Endothelial cell of umbilical vein (primary cell): ENCODE results near the gene ZNF326. TPM values are rescaled to one million over a fixed set of nuclear protein-coding genes. Genes with fewer than 3 reads are reported as not detected.

Experiments
- BruUV-seq: library from RNA; stranded (reverse); fragments of 400-500 nt; replicated peaks from 2 replicates; lab custom pipeline; 2021; lab: Mats Ljungman, UMichigan
- CTCF ChIA-PET: fragments of 300-600, 350-600 bp; sonication (Branson Sonifier 250); formaldehyde crosslinking; loops from one replicate; lab custom pipeline; 2021; ENCODE audit warnings: antibody characterized with exemption, inconsistent platforms; lab: Charles Lee
- POLR2A ChIA-PET: fragments of 300-600, 350-600 bp; sonication (Branson Sonifier 250); formaldehyde crosslinking; loops from one replicate; lab custom pipeline; 2021; ENCODE audit warnings: antibody characterized with exemption, inconsistent platforms; lab: Charles Lee
- DNase-seq: peaks from one replicate; pipeline ENCODE4 v3.0.0-alpha.2; 2011; ENCODE audit warnings: low read depth, low spot score
- FAIRE-seq: peaks from 2 replicates; lab custom pipeline; 2011; peaks lifted over from hg19 to GRCh38; lab: Jason Lieb, UNC
- H2AFZ ChIP-seq: 2 replicates; pipeline ENCODE4 v1.6.0; 2012; ENCODE audit warnings: low read depth, low read length, control low read depth, inconsistent platforms
- H3K27ac ChIP-seq: 2 replicates; pipeline ENCODE4 v1.5.1; 2011; ENCODE audit warnings: low read depth, mild to moderate bottlenecking, control low read depth, low read length, moderate library complexity; ENCODE audit not compliant: insufficient read depth
- H3K27me3 ChIP-seq, 2 experiments: 2 replicates each; pipeline versions ENCODE4 v1.6.0 to v1.6.1; 2011; ENCODE audit warnings: low read length in 2 of 2, mixed read lengths in 1 of 2; ENCODE audit not compliant: control insufficient read depth in 2 of 2, insufficient read depth in 2 of 2
- H3K36me3 ChIP-seq, 2 experiments: 2 replicates in 1 of 2; 3 replicates in 1 of 2; pipeline ENCODE4 v1.5.1; 2011; ENCODE audit warnings: low read length in 2 of 2, mild to moderate bottlenecking in 1 of 2, moderate library complexity in 1 of 2; ENCODE audit not compliant: control insufficient read depth in 2 of 2, insufficient read depth in 2 of 2; ENCODE audit errors: extremely low read depth in 1 of 2
- H3K4me1 ChIP-seq: 3 replicates; pipeline ENCODE4 v1.5.1; 2011; ENCODE audit warnings: mild to moderate bottlenecking, low read length; ENCODE audit not compliant: control insufficient read depth, insufficient read depth; ENCODE audit errors: extremely low read depth
- H3K4me2 ChIP-seq: 2 replicates; pipeline ENCODE4 v1.6.1; 2011; ENCODE audit warnings: low read length, control low read depth, mixed read lengths; ENCODE audit not compliant: insufficient read depth
- H3K4me3 ChIP-seq, 3 experiments: fragments of 200-600 bp in 1 of 3; sonication (generic), shearing (Covaris generic) in 1 of 3; replicated peaks in 1 of 3; 2 replicates each; pipeline ENCODE4 v1.5.1; 2011 to 2016; ENCODE audit warnings: control low read depth in 3 of 3, low read length in 3 of 3, mild to moderate bottlenecking in 2 of 3, inconsistent platforms in 1 of 3, low read depth in 1 of 3, moderate library complexity in 1 of 3; ENCODE audit not compliant: insufficient read depth in 1 of 3
- H3K79me2 ChIP-seq: 2 replicates; pipeline ENCODE4 v1.6.0; 2012; ENCODE audit warnings: low read length, inconsistent platforms; ENCODE audit not compliant: control insufficient read depth, insufficient read depth
- H3K9ac ChIP-seq: replicated peaks from 2 replicates; pipeline ENCODE3; 2011; ENCODE audit warnings: low read length, control low read depth; ENCODE audit not compliant: insufficient read depth; ENCODE audit errors: extremely low read depth
- H3K9me1 ChIP-seq: replicated peaks from 3 replicates; pipeline ENCODE4 v1.6.0; 2011; ENCODE audit warnings: mild to moderate bottlenecking, low read length; ENCODE audit not compliant: control insufficient read depth, insufficient read depth; ENCODE audit errors: extremely low read depth
- H3K9me3 ChIP-seq: replicated peaks from 2 replicates; pipeline ENCODE4 v1.5.1; 2012; ENCODE audit warnings: low read length, inconsistent platforms; ENCODE audit not compliant: control insufficient read depth, insufficient read depth
- H4K20me1 ChIP-seq: replicated peaks from 2 replicates; pipeline ENCODE3; 2011; ENCODE audit warnings: mild to moderate bottlenecking, low read length; ENCODE audit not compliant: control insufficient read depth, insufficient read depth; ENCODE audit errors: extremely low read depth
- EZH2 ChIP-seq: IDR thresholded peaks from 2 replicates; pipeline ENCODE4 v1.6.1; 2012; ENCODE audit warnings: borderline replicate concordance, low read depth, mild to moderate bottlenecking, moderate library complexity, low read length, inconsistent platforms; ENCODE audit not compliant: severe bottlenecking
- FOS ChIP-seq: IDR thresholded peaks from 2 replicates; pipeline ENCODE4 v1.6.1; 2011; ENCODE audit warnings: mild to moderate bottlenecking, low read length, moderate library complexity, borderline replicate concordance; ENCODE audit not compliant: insufficient read depth
- GATA2 ChIP-seq: IDR thresholded peaks from 2 replicates; pipeline ENCODE4 v1.7.0; 2011; ENCODE audit warnings: low read depth, mild to moderate bottlenecking, moderate library complexity, mixed read lengths, low read length; ENCODE audit not compliant: insufficient read length, insufficient read depth
- JUN ChIP-seq: IDR thresholded peaks from 2 replicates; pipeline ENCODE4 v1.6.1; 2011; ENCODE audit warnings: borderline replicate concordance, low read depth; ENCODE audit not compliant: insufficient read length, insufficient read depth
- MYC ChIP-seq: IDR thresholded peaks from one replicate; pipeline ENCODE4 v1.6.1; 2011; ENCODE audit warnings: mild to moderate bottlenecking, low read depth, low read length
- POLR2A ChIP-seq: IDR thresholded peaks from 2 replicates; pipeline ENCODE4 v1.6.1; 2012; ENCODE audit warnings: low read depth, mild to moderate bottlenecking, control low read depth, low read length
- POLR2AphosphoS5 ChIP-seq: IDR thresholded peaks from 2 replicates; pipeline ENCODE4 v1.6.1; 2012; ENCODE audit warnings: low read depth, mild to moderate bottlenecking, control low read depth, low read length, moderate library complexity; ENCODE audit not compliant: insufficient read depth
- dilution Hi-C: fragments of 300-500 bp; cut with MboI; formaldehyde crosslinking; loops from one replicate; pipeline ENCODE4 v1.15.0; 2019; ENCODE audit warnings: low sequenced_read_pairs; ENCODE audit not compliant: extremely low pct_ligation_motif_present
- intact Hi-C: fragments of 100-400 bp; cut with micrococcal nuclease; formaldehyde crosslinking; loops from one replicate; pipeline ENCODE4 v1.10.0; 2022
- polyA plus RNA-seq, 4 experiments: library from polyadenylated mRNA; depleted of rRNA in 3 of 4; stranded (reverse) in 3 of 4; unstranded in 1 of 4; fragments of >200 nt; gene quantifications; 2 replicates each; pipeline versions ENCODE4 v1.2.1 to v1.2.3, GENCODE V29; 2011 to 2012; ENCODE audit warnings: missing spikeins in 1 of 4
- total RNA-seq: library from RNA; stranded (reverse); gene quantifications from 2 replicates; pipeline ENCODE4 v1.2.3, GENCODE V29; 2021
- TF ChIP-seq, protein P1 (sequence below), 2 donors: IDR thresholded peaks; 1 replicate in 1 of 2; 2 replicates in 1 of 2; pipeline ENCODE4 v1.5.1; 2011; ENCODE audit warnings: low read length in 2 of 2, mild to moderate bottlenecking in 2 of 2, moderate library complexity in 2 of 2, control low read depth in 1 of 2, inconsistent platforms in 1 of 2, low read depth in 1 of 2; ENCODE audit not compliant: insufficient read depth in 1 of 2; ENCODE audit errors: extremely low read depth in 1 of 2
- TF ChIP-seq, protein P2 (sequence below): IDR thresholded peaks from 2 replicates; pipeline ENCODE4 v1.6.1; 2011; ENCODE audit not compliant: insufficient read depth, insufficient read length

ZNF326 gene
- total and polyA plus RNA-seq, 2 donors (not counting 3 experiments of a cell fraction or from before 2014, with no cell fraction given): 13.1 to 29.9 TPM

DNA sequence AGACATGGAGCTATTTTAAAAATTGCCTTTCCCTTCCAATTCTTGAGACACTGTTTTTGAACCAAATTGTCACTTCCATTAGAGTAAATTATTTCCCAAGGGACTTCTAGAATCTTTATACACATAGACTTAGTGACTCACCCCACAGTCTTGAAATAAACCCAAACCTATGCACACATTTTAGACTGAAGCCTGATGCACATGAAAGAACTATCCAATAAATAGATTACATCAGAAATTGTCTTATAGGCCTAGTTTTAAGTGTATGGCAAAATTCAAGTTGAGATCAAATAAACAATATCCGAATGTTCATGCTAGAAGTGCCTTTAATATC lies 32.2 kb upstream of the ZNF326 start:
- Histone ChIP-seq H3K9me3 (no peaks in the 10 kb centered on the region), H3K27ac (no peak overlapping the region), H3K4me2 (no peak overlapping the region), H3K9ac (no peak overlapping the region), H3K9me1 (no peaks in the 10 kb centered on the region), H3K79me2 (no peaks in the 10 kb centered on the region), H3K27me3 (no peaks in the 10 kb centered on the region), H3K4me3 (no peak overlapping the region), H2AFZ (no peak overlapping the region), H3K36me3 (no peaks in the 10 kb centered on the region), H3K4me1 (peaks cover 6% of the 10 kb centered on the region), H4K20me1 (no peaks in the 10 kb centered on the region)
- TF ChIP-seq, protein P1, sequence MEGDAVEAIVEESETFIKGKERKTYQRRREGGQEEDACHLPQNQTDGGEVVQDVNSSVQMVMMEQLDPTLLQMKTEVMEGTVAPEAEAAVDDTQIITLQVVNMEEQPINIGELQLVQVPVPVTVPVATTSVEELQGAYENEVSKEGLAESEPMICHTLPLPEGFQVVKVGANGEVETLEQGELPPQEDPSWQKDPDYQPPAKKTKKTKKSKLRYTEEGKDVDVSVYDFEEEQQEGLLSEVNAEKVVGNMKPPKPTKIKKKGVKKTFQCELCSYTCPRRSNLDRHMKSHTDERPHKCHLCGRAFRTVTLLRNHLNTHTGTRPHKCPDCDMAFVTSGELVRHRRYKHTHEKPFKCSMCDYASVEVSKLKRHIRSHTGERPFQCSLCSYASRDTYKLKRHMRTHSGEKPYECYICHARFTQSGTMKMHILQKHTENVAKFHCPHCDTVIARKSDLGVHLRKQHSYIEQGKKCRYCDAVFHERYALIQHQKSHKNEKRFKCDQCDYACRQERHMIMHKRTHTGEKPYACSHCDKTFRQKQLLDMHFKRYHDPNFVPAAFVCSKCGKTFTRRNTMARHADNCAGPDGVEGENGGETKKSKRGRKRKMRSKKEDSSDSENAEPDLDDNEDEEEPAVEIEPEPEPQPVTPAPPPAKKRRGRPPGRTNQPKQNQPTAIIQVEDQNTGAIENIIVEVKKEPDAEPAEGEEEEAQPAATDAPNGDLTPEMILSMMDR (IDR thresholded peaks at IDR 0.05; ENCODE audit: extremely low read depth in 1 of 2, insufficient read depth in 1 of 2, low read depth in 1 of 2, low read length in 2 of 2): no peak
- TF ChIP-seq EZH2 (no peak), POLR2A (no peak), FOS (no peak), MYC (no peak), JUN (no peak), GATA2 (no peak), POLR2AphosphoS5 (no peak)
- TF ChIP-seq, protein P2, sequence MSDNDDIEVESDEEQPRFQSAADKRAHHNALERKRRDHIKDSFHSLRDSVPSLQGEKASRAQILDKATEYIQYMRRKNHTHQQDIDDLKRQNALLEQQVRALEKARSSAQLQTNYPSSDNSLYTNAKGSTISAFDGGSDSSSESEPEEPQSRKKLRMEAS: no peak
- FAIRE-seq: no peak
- dilution Hi-C loops: no loop called here
- no TSS peak for BruUV-seq
- CTCF ChIA-PET: interaction anchor here (1.5 kb wide), 3 partner anchors 12 to 119 kb away, joined by 3 to 7 read pairs (median 3); no protein-coding TSS in a partner anchor
- POLR2A ChIA-PET: no interaction called here
- intact Hi-C loops: no loop called here
- no peak for DNase-seq
